ENCODE measurements around the gene UBE2Q2.

UBE2Q2 gene

GRCh38 chr15:75921732-75922703 is 78.8 kb downstream of the UBE2Q2 start:
- no peak for DNase-seq (ENCODE audit: extremely low read depth in 1 of 2, low read depth in 1 of 2)

GRCh38 chr15:75923756-75924155 is 80.5 kb downstream of the UBE2Q2 start:
- DNase-seq (ENCODE audit: extremely low read depth in 1 of 2, low read depth in 1 of 2) = no peak

- no peak for DNase-seq (ENCODE audit: extremely low read depth in 1 of 2, low read depth in 1 of 2)
Measured at GRCh38 chr15:75924576-75924975, 81.3 kb downstream of the UBE2Q2 start.

DNA sequence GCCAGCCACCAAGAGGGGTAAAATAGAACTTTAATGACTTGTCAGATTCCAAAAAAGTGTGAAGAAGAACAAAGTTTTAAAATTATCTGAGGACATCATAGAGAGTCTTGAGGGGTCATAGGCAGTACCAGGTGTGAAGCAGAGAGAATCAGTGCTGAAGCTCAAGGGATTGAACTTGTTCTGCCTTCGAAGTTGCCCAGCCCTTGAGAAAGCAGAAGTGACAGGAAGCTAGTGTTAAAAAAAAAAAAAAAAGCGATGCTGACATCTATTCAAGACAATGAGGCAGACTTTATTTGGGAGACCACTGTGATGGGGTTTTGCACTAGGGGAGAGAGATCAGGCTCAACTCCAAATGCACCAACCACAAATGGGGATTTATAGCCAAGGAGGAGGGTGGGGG is 82.2 kb downstream of the UBE2Q2 start:
- no peak for DNase-seq (ENCODE audit: extremely low read depth in 1 of 2, low read depth in 1 of 2)

GRCh38 chr15:75926931-75927330 is 83.7 kb downstream of the UBE2Q2 start:
- DNase-seq (ENCODE audit: extremely low read depth in 1 of 2, low read depth in 1 of 2) = no peak

GRCh38 chr15:75927601-75928000 is 84.4 kb downstream of the UBE2Q2 start:
- no peak for DNase-seq (ENCODE audit: extremely low read depth in 1 of 2, low read depth in 1 of 2)

DNA sequence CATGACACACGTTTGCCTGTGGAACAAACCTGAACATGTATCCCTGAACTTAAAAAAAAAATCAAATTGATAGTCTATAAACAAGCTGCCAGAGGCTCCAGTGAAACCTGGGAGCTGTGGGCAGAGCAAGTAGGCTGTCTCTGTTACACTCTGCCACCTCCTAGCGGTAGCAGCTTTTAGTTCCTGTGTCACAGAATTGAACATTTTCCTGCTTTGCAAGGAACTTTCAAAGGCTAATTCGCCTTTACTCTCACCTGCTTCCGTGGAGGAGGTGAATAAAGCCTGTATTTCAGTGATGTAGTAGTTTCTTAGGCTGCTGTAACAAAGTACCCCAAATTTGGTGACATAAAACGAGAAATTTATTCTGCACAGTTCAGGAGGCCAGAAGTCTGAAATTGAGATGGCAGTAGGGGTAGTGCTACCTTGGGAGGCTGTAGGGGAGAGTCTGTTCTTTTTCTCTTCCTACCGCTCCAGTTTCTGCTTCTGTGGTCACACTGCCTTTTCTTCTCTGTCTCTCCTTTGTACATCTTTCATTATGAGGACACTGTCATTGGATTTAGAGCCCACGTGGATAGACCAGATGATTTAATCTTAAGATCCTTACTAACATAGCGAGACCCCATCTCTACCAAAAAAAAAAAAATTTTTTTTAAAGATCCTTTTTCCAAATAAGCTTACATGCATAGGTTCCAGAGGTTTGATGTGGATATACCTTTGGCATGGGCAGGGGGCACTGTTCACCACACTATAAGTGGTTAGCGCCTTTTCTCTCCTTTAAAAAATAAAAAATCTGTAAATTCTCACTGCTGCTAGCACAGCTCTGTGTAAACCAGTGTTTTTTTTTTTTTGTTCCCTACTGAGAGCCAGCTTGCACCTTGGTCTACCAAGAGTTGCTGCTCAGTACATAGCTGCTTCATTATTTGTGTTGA is 85.7 kb downstream of the UBE2Q2 start:
- DNase-seq (ENCODE audit: extremely low read depth in 1 of 2, low read depth in 1 of 2) = no peak

DNA sequence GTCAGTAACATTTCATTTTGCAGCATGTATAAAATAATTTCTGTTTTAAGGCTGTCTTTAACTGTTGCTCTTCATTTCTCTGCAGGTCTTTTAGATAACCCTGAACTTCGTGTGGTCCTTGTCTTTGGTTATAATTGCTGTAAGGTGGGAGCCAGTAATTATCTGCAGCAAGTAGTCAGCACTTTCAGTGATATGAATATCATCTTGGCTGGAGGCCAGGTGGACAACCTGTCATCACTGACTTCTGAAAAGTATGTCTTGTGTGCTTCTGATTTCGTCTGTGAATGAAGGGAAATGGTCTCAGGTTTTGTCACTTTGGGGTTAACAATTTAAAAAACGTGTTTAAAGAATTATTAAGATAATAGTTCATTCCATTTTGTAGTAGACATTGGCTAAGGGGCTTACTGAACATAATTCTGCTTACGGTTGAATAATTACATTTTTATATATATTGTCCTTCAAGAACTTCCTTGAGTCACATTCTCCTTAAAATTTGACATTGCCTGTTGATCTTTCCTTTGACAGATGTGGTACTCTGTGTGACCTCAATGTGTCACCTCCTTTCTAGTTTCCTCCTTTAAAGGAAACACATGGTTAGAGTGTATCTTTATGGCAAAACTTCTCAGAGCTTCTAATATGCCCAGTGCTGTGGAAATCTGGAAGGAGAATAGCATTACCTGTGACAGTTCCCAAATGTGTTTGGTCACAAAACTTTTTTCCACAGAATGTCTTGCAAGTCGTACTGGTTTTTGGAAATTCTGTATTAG is 86.7 kb downstream of the UBE2Q2 start:
- DNase-seq (ENCODE audit: extremely low read depth in 1 of 2, low read depth in 1 of 2) = no peak

- DNase-seq (ENCODE audit: extremely low read depth in 1 of 2, low read depth in 1 of 2) = no peak
Measured at GRCh38 chr15:75930866-75931265, 87.6 kb downstream of the UBE2Q2 start.

DNA sequence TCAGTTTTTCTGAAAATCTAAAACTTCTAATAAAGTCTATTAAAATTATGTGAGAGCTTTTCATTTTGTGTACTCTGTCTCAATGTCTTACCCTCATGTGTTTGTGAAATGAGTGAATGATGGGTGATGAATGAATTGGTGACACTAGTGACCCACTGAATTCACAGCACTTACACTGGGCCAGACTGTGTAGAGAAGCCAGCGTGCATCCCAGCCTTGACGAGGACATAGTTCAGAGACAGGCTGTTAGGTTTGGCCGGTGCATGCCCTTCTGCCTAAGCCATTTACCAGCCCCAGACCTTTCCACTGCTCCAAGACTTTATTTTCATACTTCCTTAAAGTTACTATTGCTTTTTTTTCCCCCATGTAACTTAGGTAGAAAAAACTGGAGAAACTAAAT is 99.2 kb downstream of the UBE2Q2 start:
- no peak for DNase-seq (ENCODE audit: extremely low read depth in 1 of 2, low read depth in 1 of 2)

- DNase-seq (ENCODE audit: extremely low read depth in 1 of 2, low read depth in 1 of 2) = no peak
Measured at GRCh38 chr15:75943246-75943645, 100.0 kb downstream of the UBE2Q2 start.

GRCh38 chr15:75943713-75944215 is 100.5 kb downstream of the UBE2Q2 start:
- DNase-seq (ENCODE audit: extremely low read depth in 1 of 2, low read depth in 1 of 2) = no peak

DNA sequence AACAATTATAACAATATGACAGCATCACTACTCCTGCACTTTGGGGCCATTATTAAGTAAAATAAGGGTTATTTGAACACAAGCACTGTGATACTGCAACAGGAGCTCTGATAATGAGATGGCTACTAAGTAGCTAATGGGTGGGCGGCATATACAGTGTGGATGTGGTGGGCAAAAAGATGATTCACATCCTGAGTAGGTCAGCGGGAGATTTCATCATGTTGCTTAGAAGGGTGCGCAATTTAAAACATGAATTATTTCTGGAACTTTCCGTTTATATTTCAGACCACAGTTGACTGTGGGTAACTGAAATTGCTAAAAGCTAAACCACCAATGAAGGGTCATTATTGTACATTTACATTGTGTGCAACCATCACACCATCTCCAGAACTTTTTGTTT is 102.7 kb downstream of the UBE2Q2 start:
- DNase-seq (ENCODE audit: extremely low read depth in 1 of 2, low read depth in 1 of 2) = no peak

DNA sequence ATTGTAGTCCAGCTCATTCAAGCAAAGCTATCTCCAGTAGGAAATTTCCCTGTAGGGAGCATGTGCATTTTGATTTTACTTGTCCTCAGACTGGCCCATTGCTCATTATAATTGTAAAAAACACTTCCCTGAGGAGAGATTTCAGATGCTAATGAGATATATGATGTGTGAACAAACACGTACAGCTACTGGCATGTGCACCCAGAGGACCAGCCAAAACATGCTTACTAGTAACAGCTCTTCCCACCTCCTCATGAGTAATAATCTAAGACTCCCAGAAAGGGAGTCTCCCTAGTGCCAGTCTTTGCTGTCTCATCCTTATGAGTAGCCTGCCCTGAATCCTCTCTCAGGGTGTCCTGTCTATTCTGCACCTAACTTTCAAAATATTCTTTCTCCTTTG is 103.8 kb downstream of the UBE2Q2 start:
- no peak for DNase-seq (ENCODE audit: extremely low read depth in 1 of 2, low read depth in 1 of 2)

- DNase-seq (ENCODE audit: extremely low read depth in 1 of 2, low read depth in 1 of 2) = no peak
Measured at GRCh38 chr15:75948761-75949296, 105.6 kb downstream of the UBE2Q2 start.
